GM10266 (cell line): ENCODE measurements around the gene LAD1.
A peak's percentile ranks its signal among the peaks of the same experiment; 100 is the strongest.

ENCODE experiments used
- DNase-seq: peaks from one replicate; pipeline ENCODE4 v3.0.0; 2012; ENCODE audit errors: extremely low spot score
- CTCF ChIP-seq: IDR thresholded peaks from 2 replicates; pipeline ENCODE4 v1.5.1; 2012; ENCODE audit warnings: mild to moderate bottlenecking, low read depth; ENCODE audit not compliant: control insufficient read depth, insufficient read depth; ENCODE audit errors: missing control alignments

Gene LAD1

GRCh38 chr1:201365251-201365650 is 33.9 kb downstream of the LAD1 start:
- no peak for DNase-seq
- TF ChIP-seq CTCF: no peak

- no peak for DNase-seq
- TF ChIP-seq CTCF: no peak
Measured at GRCh38 chr1:201364808-201365105, 34.4 kb downstream of the LAD1 start.

- no peak for DNase-seq
- no peak for TF ChIP-seq CTCF
Measured at GRCh38 chr1:201363467-201363866, 35.7 kb downstream of the LAD1 start.

GRCh38 chr1:201362906-201363305 is 36.2 kb downstream of the LAD1 start:
- DNase-seq: no peak
- TF ChIP-seq CTCF: no peak

GRCh38 chr1:201361652-201362504 is 37.2 kb downstream of the LAD1 start:
- peak; percentile 74 for DNase-seq
- peak; percentile 76 for TF ChIP-seq CTCF

- no peak for DNase-seq
- no peak for TF ChIP-seq CTCF
Measured at GRCh38 chr1:201360901-201361651, 38.0 kb downstream of the LAD1 start.

GRCh38 chr1:201360486-201360885 is 38.6 kb downstream of the LAD1 start:
- TF ChIP-seq CTCF: no peak
- DNase-seq: no peak
